ENCODE measurements around the gene TTC28.

Gene TTC28

GRCh38 chr22:27934069-27934468, 745.6 kb downstream of the TTC28 start:
- no peaks in the 10 kb centered on the region for H3K36me3 ChIP-seq (ENCODE audit: control insufficient read depth, insufficient read depth, low read length)
- no peaks in the 10 kb centered on the region for H3K9me3 ChIP-seq (ENCODE audit: control insufficient read depth, insufficient read depth, low read length)
- no peaks in the 10 kb centered on the region for H3K27me3 ChIP-seq (ENCODE audit: control insufficient read depth, insufficient read depth, low read length)

GRCh38 chr22:27933186-27933983, 746.3 kb downstream of the TTC28 start:
- Histone ChIP-seq H3K9ac (ENCODE audit: low read depth, low read length) (no peak overlapping the region), H3K4me1 (ENCODE audit: control insufficient read depth, insufficient read depth, low read length) (peaks cover 9% of the 10 kb centered on the region), H3K27me3 (ENCODE audit: control insufficient read depth, insufficient read depth, low read length) (no peaks in the 10 kb centered on the region), H3K36me3 (ENCODE audit: control insufficient read depth, insufficient read depth, low read length) (no peaks in the 10 kb centered on the region), H3K4me3 (ENCODE audit: low read depth, low read length) (no peak overlapping the region), H3K9me3 (ENCODE audit: control insufficient read depth, insufficient read depth, low read length) (no peaks in the 10 kb centered on the region)

More at GRCh38 chr22:27934069-27934468, 745.6 kb downstream of the TTC28 start:
- no peak overlapping the region for H3K4me3 ChIP-seq (ENCODE audit: low read depth, low read length)
- H3K4me1 ChIP-seq (ENCODE audit: control insufficient read depth, insufficient read depth, low read length): peaks cover 9% of the 10 kb centered on the region
- H3K9ac ChIP-seq (ENCODE audit: low read depth, low read length): no peak overlapping the region

- Histone ChIP-seq H3K9ac (ENCODE audit: low read depth, low read length) (no peak overlapping the region), H3K4me3 (ENCODE audit: low read depth, low read length) (no peak overlapping the region), H3K9me3 (ENCODE audit: control insufficient read depth, insufficient read depth, low read length) (no peaks in the 10 kb centered on the region), H3K4me1 (ENCODE audit: control insufficient read depth, insufficient read depth, low read length) (peaks cover 9% of the 10 kb centered on the region), H3K27me3 (ENCODE audit: control insufficient read depth, insufficient read depth, low read length) (no peaks in the 10 kb centered on the region), H3K36me3 (ENCODE audit: control insufficient read depth, insufficient read depth, low read length) (no peaks in the 10 kb centered on the region)
Measured at GRCh38 chr22:27930331-27931060, 749.1 kb downstream of the TTC28 start.
